Stimulated activated CD4-positive, alpha-beta T cell treated with anti-CD3 and anti-CD28 coated beads, Interleukin-4, amount 100 ng/mL, for 4 hours (primary cell): ENCODE results near the gene ARHGAP15.

Experiments used
- DNase-seq, 2 experiments: peaks; one replicate each; pipeline ENCODE4 v3.0.0-alpha.2; 2020

ARHGAP15 gene

GRCh38 chr2:143802871-143803650 lies 673.8 kb downstream of the ARHGAP15 start:
- DNase-seq: no peak

GRCh38 chr2:143803936-143804335 lies 674.7 kb downstream of the ARHGAP15 start:
- DNase-seq: no peak

- DNase-seq: no peak
Measured at GRCh38 chr2:143805666-143806065, 676.4 kb downstream of the ARHGAP15 start.

GRCh38 chr2:143807192-143807591 lies 678.0 kb downstream of the ARHGAP15 start:
- no peak for DNase-seq

- DNase-seq: no peak
Measured at GRCh38 chr2:143807671-143808070, 678.5 kb downstream of the ARHGAP15 start.

GRCh38 chr2:143808166-143808565 lies 678.9 kb downstream of the ARHGAP15 start:
- DNase-seq: no peak

- DNase-seq: no peak
Measured at GRCh38 chr2:143815082-143815481, 685.9 kb downstream of the ARHGAP15 start.

GRCh38 chr2:143816916-143817315 lies 687.7 kb downstream of the ARHGAP15 start:
- no peak for DNase-seq
